ENCODE data around the gene GRID1.

DNA sequence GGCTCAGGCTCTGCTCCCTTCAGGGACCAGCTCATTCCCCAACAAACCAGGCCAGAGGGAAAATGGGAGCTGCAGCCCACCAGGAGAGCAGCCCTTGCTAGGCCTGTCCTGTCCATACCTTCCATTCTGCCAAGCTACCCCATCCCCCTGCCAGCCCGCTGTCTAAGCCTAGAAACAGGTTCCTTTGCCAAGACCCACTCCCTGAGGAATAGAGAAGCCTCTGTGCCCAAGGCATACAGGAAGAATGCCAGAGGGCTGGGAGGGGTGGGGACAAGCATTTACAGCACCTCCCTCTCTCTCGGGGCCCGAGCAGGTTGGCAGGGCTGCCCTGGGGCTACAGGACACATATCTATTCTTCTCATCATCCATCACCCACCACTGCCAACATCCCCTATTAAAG, 178.3 kb downstream of the GRID1 start:
- TF ChIP-seq, protein P1, sequence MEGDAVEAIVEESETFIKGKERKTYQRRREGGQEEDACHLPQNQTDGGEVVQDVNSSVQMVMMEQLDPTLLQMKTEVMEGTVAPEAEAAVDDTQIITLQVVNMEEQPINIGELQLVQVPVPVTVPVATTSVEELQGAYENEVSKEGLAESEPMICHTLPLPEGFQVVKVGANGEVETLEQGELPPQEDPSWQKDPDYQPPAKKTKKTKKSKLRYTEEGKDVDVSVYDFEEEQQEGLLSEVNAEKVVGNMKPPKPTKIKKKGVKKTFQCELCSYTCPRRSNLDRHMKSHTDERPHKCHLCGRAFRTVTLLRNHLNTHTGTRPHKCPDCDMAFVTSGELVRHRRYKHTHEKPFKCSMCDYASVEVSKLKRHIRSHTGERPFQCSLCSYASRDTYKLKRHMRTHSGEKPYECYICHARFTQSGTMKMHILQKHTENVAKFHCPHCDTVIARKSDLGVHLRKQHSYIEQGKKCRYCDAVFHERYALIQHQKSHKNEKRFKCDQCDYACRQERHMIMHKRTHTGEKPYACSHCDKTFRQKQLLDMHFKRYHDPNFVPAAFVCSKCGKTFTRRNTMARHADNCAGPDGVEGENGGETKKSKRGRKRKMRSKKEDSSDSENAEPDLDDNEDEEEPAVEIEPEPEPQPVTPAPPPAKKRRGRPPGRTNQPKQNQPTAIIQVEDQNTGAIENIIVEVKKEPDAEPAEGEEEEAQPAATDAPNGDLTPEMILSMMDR (IDR thresholded peaks at IDR 0.05; ENCODE audit: insufficient read depth, low read depth, low read length), result no peak
- no peak for TF ChIP-seq EZH2 (IDR thresholded peaks at IDR 0.05; ENCODE audit: insufficient read depth, low read length)
